ENCODE data around the gene SI.
"Not testable (repeated sequence)": the region's sequence is repeated elsewhere in the genome, so short reads cannot be mapped to it uniquely, and the experiment has no call there.

Gene SI

GRCh38 chr3:165078293-165078692 is at the start of gene SI:
TSS of gene SI (minus strand) at chr3:165078496. CDS start at chr3:165076012, 2,484 bp downstream.
- no peak for DNase-seq (ENCODE audit: low read depth in 2 of 3, low spot score in 1 of 3)

- no peak for DNase-seq (ENCODE audit: low read depth in 2 of 3, low spot score in 1 of 3)
These were observed 47.5 kb upstream of the SI start for GRCh38 chr3:165125836-165126235.

GRCh38 chr3:165111401-165111800 is 33.1 kb upstream of the SI start:
- no peak for DNase-seq (ENCODE audit: low read depth in 2 of 3, low spot score in 1 of 3)

- DNase-seq (ENCODE audit: low read depth in 2 of 3, low spot score in 1 of 3): no peak
These were observed 25.3 kb upstream of the SI start for GRCh38 chr3:165103616-165104015.

GRCh38 chr3:165082650-165083049 is 4.4 kb upstream of the SI start:
- no peak for DNase-seq (ENCODE audit: low read depth in 2 of 3, low spot score in 1 of 3)

- DNase-seq (ENCODE audit: low read depth in 2 of 3, low spot score in 1 of 3): no peak
These were observed 2.9 kb upstream of the SI start for GRCh38 chr3:165081183-165081582.

GRCh38 chr3:165075695-165076094 is 2.6 kb downstream of the SI start:
- DNase-seq (ENCODE audit: low read depth in 2 of 3, low spot score in 1 of 3): no peak

- DNase-seq (ENCODE audit: low read depth in 2 of 3, low spot score in 1 of 3): no peak
These were observed 7.6 kb downstream of the SI start for GRCh38 chr3:165070682-165071081.

- DNase-seq (ENCODE audit: low read depth in 2 of 3, low spot score in 1 of 3): no peak
These were observed 21.8 kb downstream of the SI start for GRCh38 chr3:165056510-165056909.

- DNase-seq (ENCODE audit: low read depth in 2 of 3, low spot score in 1 of 3): no peak
These were observed 38.1 kb downstream of the SI start for GRCh38 chr3:165040186-165040585.

- DNase-seq (ENCODE audit: low read depth in 2 of 3, low spot score in 1 of 3): no peak
These were observed 66.7 kb downstream of the SI start for GRCh38 chr3:165011557-165011956.

- DNase-seq (ENCODE audit: low read depth in 2 of 3, low spot score in 1 of 3): no peak
These were observed 93.3 kb downstream of the SI start for GRCh38 chr3:164984947-164985346.

GRCh38 chr3:164962610-164963009 is 115.7 kb downstream of the SI start:
- no peak for DNase-seq (ENCODE audit: low read depth in 2 of 3, low spot score in 1 of 3)

- DNase-seq (ENCODE audit: low read depth in 2 of 3, low spot score in 1 of 3): no peak
These were observed 125.3 kb downstream of the SI start for GRCh38 chr3:164952966-164953365.

GRCh38 chr3:164951403-164951802 is 126.9 kb downstream of the SI start:
- DNase-seq (ENCODE audit: low read depth in 2 of 3, low spot score in 1 of 3): not testable (repeated sequence)

GRCh38 chr3:164940745-164941144 is 137.6 kb downstream of the SI start:
- DNase-seq (ENCODE audit: low read depth in 2 of 3, low spot score in 1 of 3): no peak

- no peak for DNase-seq (ENCODE audit: low read depth in 2 of 3, low spot score in 1 of 3)
These were observed 148.7 kb downstream of the SI start for GRCh38 chr3:164929642-164930041.

Measured in stimulated activated CD4-positive, alpha-beta T cell treated with anti-CD3 and anti-CD28 coated beads, Interleukin-12 subunit alpha, Interleukin-12 subunit beta, amount 100 ng/mL, for 48 hours (primary cell).